K562 (cell line): ENCODE data around the gene TMEM245. TPM values are rescaled to one million over a fixed set of nuclear protein-coding genes. Genes with fewer than 3 reads are reported as not detected.

Experiments
- ATAC-seq: fragments of 200-7000 bp; cut with Tn5 transposase; 3 replicates; pipeline ENCODE4 v1.9.1; 2020; ENCODE audit warnings: moderate library complexity
- BruUV-seq: library from RNA; stranded (reverse); fragments of 400-500 nt; replicated peaks from 2 replicates; lab custom pipeline; 2021; lab: Mats Ljungman, UMichigan
- CTCF ChIA-PET: fragments of 300-600 bp; formaldehyde crosslinking; extraction: SDS; loops from one replicate; lab custom pipeline; 2021; ENCODE audit warnings: low intra/inter-chr PET ratio; lab: Yijun Ruan, JAX
- POLR2A ChIA-PET: fragments of 300-600, 350-650 bp; sonication (Branson Sonifier 250); formaldehyde crosslinking; extraction: SDS; loops from one replicate; lab custom pipeline; 2021; ENCODE audit warnings: antibody characterized with exemption, inconsistent platforms; lab: Yijun Ruan, JAX
- DNase-seq, 4 experiments: peaks; one replicate each; pipeline versions ENCODE4 v3.0.0 to v3.0.0-alpha.2; 2011 to 2018; ENCODE audit warnings: low spot score in 3 of 4, mixed read lengths in 3 of 4; ENCODE audit errors: extremely low read depth in 1 of 4
- FAIRE-seq: peaks from 2 replicates; lab custom pipeline; 2011; peaks lifted over from hg19 to GRCh38; lab: Jason Lieb, UNC
- H2AFZ ChIP-seq: 2 replicates; pipeline ENCODE4 v1.6.0; 2011; ENCODE audit warnings: low read depth, low read length, control low read depth, inconsistent platforms
- H3K27ac ChIP-seq: fragments of 200-600 bp; 3 replicates; pipeline ENCODE4 v1.8.0; 2011; ENCODE audit warnings: low read depth, mild to moderate bottlenecking, control low read depth, inconsistent platforms, low read length, moderate library complexity, mixed read lengths; ENCODE audit errors: extremely low read depth
- H3K27me3 ChIP-seq, 2 experiments: fragments of 300-600 bp in 1 of 2; 2 replicates in 1 of 2; 3 replicates in 1 of 2; pipeline versions ENCODE4 v1.6.0 to v1.8.0; 2011; ENCODE audit warnings: inconsistent platforms in 2 of 2, low read length in 2 of 2, mild to moderate bottlenecking in 1 of 2, mixed read lengths in 1 of 2, moderate library complexity in 1 of 2; ENCODE audit not compliant: control insufficient read depth in 2 of 2, insufficient read depth in 2 of 2
- H3K36me3 ChIP-seq: fragments of 300-600 bp; 3 replicates; pipeline ENCODE4 v1.8.0; 2011; ENCODE audit warnings: mild to moderate bottlenecking, low read length, inconsistent platforms; ENCODE audit not compliant: control insufficient read depth, insufficient read depth
- H3K4me1 ChIP-seq, 2 experiments: fragments of 200-600 bp in 1 of 2; replicated peaks in 1 of 2; 2 replicates in 1 of 2; 3 replicates in 1 of 2; pipeline versions ENCODE4 v1.5.1 to v1.8.0; 2011; ENCODE audit warnings: inconsistent platforms in 2 of 2, low read length in 2 of 2, mild to moderate bottlenecking in 1 of 2, mixed read lengths in 1 of 2, moderate library complexity in 1 of 2; ENCODE audit not compliant: control insufficient read depth in 2 of 2, insufficient read depth in 2 of 2
- H3K4me2 ChIP-seq: 2 replicates; pipeline ENCODE4 v1.6.1; 2011; ENCODE audit warnings: low read length, control low read depth, inconsistent platforms, mixed read lengths; ENCODE audit not compliant: insufficient read depth
- H3K4me3 ChIP-seq: fragments of 200-600 bp; sonication (generic), shearing (Covaris generic); 2 replicates; pipeline ENCODE4 v1.5.1; 2016; ENCODE audit warnings: control low read depth, inconsistent platforms
- H3K79me2 ChIP-seq: fragments of 200-600 bp; 3 replicates; pipeline ENCODE4 v1.8.0; 2011; ENCODE audit warnings: low read length, inconsistent platforms; ENCODE audit not compliant: control insufficient read depth, insufficient read depth
- H3K9ac ChIP-seq, 2 experiments: 2 replicates each; pipeline versions ENCODE4 v1.6.0 to v1.6.1; 2011; ENCODE audit warnings: low read depth in 2 of 2, low read length in 2 of 2, control low read depth in 1 of 2, inconsistent platforms in 1 of 2, mild to moderate bottlenecking in 1 of 2, mixed read lengths in 1 of 2; ENCODE audit not compliant: insufficient read depth in 1 of 2
- H3K9me1 ChIP-seq: one replicate; pipeline ENCODE4 v1.6.0; 2011; ENCODE audit warnings: inconsistent platforms, mild to moderate bottlenecking, low read length, moderate library complexity; ENCODE audit not compliant: control insufficient read depth, insufficient read depth
- H3K9me3 ChIP-seq: replicated peaks from 2 replicates; pipeline ENCODE4 v1.5.1; 2011; ENCODE audit warnings: low read depth, low read length, inconsistent platforms; ENCODE audit not compliant: control insufficient read depth, insufficient read depth
- H4K20me1 ChIP-seq: replicated peaks from 2 replicates; pipeline ENCODE4 v1.6.1; 2011; ENCODE audit warnings: low read length, inconsistent platforms, mixed read lengths; ENCODE audit not compliant: control insufficient read depth, insufficient read depth
- AFF1 ChIP-seq, 2 experiments: fragments of 450-650 bp; IDR thresholded peaks; 2 replicates each; pipeline ENCODE4 v1.6.1; 2018; ENCODE audit warnings: mild to moderate bottlenecking in 2 of 2, low read depth in 1 of 2; ENCODE audit not compliant: partially characterized antibody in 2 of 2
- BMI1 ChIP-seq: fragments of 150-350 bp; IDR thresholded peaks from 2 replicates; pipeline ENCODE4 v1.6.1; 2014; ENCODE audit warnings: low read length
- L3MBTL2 ChIP-seq: fragments of 450-650 bp; IDR thresholded peaks from 2 replicates; pipeline ENCODE4 v1.6.1; 2016; ENCODE audit warnings: mild to moderate bottlenecking, moderate library complexity
- ZFP91 ChIP-seq: sonication (generic); formaldehyde crosslinking; IDR thresholded peaks from 2 replicates; pipeline ENCODE4 v1.8.0; 2022; ENCODE audit warnings: mild to moderate bottlenecking, missing genetic modification reagents
- WGBS: fragments of 100-300 bp; shearing (Covaris generic); methylation state at CpG from one replicate; pipeline ENCODE4 v1.1.6; 2016; ENCODE audit warnings: low coverage, mixed read lengths; ENCODE audit not compliant: insufficient coverage; ENCODE audit errors: missing lambda C conversion rate; 5-methylcytosine and 5-hydroxymethylcytosine counted together
- in situ Hi-C: fragments of 300-500 bp; cut with MboI; formaldehyde crosslinking; loops from 4 replicates; pipeline ENCODE4 v1.15.0; 2018; ENCODE audit warnings: inconsistent platforms, mixed read lengths
- intact Hi-C: fragments of 100-400 bp; cut with micrococcal nuclease; formaldehyde crosslinking; loops from 2 replicates; pipeline ENCODE4 v1.14.2; 2022
- polyA plus RNA-seq, 8 experiments: library from polyadenylated mRNA; depleted of rRNA in 4 of 8; stranded (reverse) in 5 of 8; unstranded in 3 of 8; fragments of >200 nt; fragmentation: Nextera tagmentation in 2 of 8; fragmentation: Illumina TruSeq in 1 of 8; extraction: Ambion mirVana in 2 of 8; extraction: Trizol in 1 of 8; gene quantifications; 2 replicates each; pipeline versions ENCODE4 v1.2.1 to v1.2.3, GENCODE V29; 2011 to 2014; ENCODE audit warnings: inconsistent platforms in 1 of 8, missing spikeins in 1 of 8
- total RNA-seq, 7 experiments: library from RNA; depleted of rRNA in 6 of 7; stranded (reverse); fragments of >200 nt in 6 of 7; fragmentation: Illumina TruSeq in 2 of 7; extraction: Trizol in 2 of 7; gene quantifications; 2 replicates each; pipeline versions ENCODE4 v1.2.1 to v1.2.3, GENCODE V29; 2011 to 2021; ENCODE audit warnings: low replicate concordance in 1 of 7
- TF ChIP-seq, protein P1 (sequence below): sonication (generic); formaldehyde crosslinking; IDR thresholded peaks from 2 replicates; pipeline ENCODE4 v1.8.1; 2023; ENCODE audit warnings: missing genetic modification reagents, mild to moderate bottlenecking, borderline replicate concordance
- TF ChIP-seq, protein P2 (sequence below): fragments of 250-450 bp; sonication (Bioruptor Pico); IDR thresholded peaks from 2 replicates; pipeline ENCODE4 v1.4.0; 2020
- TF ChIP-seq, protein P3 (sequence below): fragments of 250-450 bp; sonication (Bioruptor Pico); IDR thresholded peaks from 2 replicates; pipeline ENCODE4 v1.5.0; 2021; ENCODE audit warnings: mild to moderate bottlenecking, borderline replicate concordance

Gene TMEM245
- total and polyA plus RNA-seq, 9 of the 15 experiments (the other 6 are each of a cell fraction or from before 2014, with no cell fraction given), result 8.5 to 43.2 (median 24.3) TPM

- intact Hi-C loops (no loop called here), in situ Hi-C loops (no loop called here)
- Histone ChIP-seq H3K79me2 (no peaks in the 10 kb centered on the region), H3K9me1 (no peaks in the 10 kb centered on the region), H3K9ac (no peak overlapping the region), H3K4me1 (no peaks in the 10 kb centered on the region), H3K27ac (no peak overlapping the region), H3K4me3 (no peak overlapping the region), H2AFZ (no peak overlapping the region), H3K4me2 (no peak overlapping the region), H3K9me3 (no peaks in the 10 kb centered on the region), H3K27me3 (no peaks in the 10 kb centered on the region), H4K20me1 (no peaks in the 10 kb centered on the region), H3K36me3 (peaks cover 39% of the 10 kb centered on the region)
- DNase-seq (no peak), ATAC-seq (no peak), FAIRE-seq (no peak)
- BruUV-seq, result no TSS peak
- WGBS, result 63% methylated on average over 1 of the region's 1 CpG
- ChIA-PET POLR2A (interaction anchor here (0.6 to 1.6 kb wide), 4 partner anchors 14 to 44 kb away, joined by 3 to 4 read pairs (median 3); partner anchors contain the start of genes ABITRAM and ELP1), CTCF (no interaction called here)
- TF ChIP-seq, protein P1, sequence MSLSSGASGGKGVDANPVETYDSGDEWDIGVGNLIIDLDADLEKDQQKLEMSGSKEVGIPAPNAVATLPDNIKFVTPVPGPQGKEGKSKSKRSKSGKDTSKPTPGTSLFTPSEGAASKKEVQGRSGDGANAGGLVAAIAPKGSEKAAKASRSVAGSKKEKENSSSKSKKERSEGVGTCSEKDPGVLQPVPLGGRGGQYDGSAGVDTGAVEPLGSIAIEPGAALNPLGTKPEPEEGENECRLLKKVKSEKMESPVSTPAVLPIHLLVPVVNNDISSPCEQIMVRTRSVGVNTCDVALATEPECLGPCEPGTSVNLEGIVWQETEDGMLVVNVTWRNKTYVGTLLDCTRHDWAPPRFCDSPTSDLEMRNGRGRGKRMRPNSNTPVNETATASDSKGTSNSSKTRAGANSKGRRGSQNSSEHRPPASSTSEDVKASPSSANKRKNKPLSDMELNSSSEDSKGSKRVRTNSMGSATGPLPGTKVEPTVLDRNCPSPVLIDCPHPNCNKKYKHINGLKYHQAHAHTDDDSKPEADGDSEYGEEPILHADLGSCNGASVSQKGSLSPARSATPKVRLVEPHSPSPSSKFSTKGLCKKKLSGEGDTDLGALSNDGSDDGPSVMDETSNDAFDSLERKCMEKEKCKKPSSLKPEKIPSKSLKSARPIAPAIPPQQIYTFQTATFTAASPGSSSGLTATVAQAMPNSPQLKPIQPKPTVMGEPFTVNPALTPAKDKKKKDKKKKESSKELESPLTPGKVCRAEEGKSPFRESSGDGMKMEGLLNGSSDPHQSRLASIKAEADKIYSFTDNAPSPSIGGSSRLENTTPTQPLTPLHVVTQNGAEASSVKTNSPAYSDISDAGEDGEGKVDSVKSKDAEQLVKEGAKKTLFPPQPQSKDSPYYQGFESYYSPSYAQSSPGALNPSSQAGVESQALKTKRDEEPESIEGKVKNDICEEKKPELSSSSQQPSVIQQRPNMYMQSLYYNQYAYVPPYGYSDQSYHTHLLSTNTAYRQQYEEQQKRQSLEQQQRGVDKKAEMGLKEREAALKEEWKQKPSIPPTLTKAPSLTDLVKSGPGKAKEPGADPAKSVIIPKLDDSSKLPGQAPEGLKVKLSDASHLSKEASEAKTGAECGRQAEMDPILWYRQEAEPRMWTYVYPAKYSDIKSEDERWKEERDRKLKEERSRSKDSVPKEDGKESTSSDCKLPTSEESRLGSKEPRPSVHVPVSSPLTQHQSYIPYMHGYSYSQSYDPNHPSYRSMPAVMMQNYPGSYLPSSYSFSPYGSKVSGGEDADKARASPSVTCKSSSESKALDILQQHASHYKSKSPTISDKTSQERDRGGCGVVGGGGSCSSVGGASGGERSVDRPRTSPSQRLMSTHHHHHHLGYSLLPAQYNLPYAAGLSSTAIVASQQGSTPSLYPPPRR, result no peak
- TF ChIP-seq BMI1 (no peak), L3MBTL2 (no peak), AFF1 (IDR thresholded peaks at IDR 0.05; ENCODE audit: low read depth in 1 of 2, partially characterized antibody in 2 of 2) (no peak), ZFP91 (no peak)
- TF ChIP-seq, protein P2, sequence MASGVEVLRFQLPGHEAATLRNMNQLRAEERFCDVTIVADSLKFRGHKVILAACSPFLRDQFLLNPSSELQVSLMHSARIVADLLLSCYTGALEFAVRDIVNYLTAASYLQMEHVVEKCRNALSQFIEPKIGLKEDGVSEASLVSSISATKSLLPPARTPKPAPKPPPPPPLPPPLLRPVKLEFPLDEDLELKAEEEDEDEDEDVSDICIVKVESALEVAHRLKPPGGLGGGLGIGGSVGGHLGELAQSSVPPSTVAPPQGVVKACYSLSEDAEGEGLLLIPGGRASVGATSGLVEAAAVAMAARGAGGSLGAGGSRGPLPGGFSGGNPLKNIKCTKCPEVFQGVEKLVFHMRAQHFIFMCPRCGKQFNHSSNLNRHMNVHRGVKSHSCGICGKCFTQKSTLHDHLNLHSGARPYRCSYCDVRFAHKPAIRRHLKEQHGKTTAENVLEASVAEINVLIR (CRISPR knock-in tag), result no peak
- TF ChIP-seq, protein P3, sequence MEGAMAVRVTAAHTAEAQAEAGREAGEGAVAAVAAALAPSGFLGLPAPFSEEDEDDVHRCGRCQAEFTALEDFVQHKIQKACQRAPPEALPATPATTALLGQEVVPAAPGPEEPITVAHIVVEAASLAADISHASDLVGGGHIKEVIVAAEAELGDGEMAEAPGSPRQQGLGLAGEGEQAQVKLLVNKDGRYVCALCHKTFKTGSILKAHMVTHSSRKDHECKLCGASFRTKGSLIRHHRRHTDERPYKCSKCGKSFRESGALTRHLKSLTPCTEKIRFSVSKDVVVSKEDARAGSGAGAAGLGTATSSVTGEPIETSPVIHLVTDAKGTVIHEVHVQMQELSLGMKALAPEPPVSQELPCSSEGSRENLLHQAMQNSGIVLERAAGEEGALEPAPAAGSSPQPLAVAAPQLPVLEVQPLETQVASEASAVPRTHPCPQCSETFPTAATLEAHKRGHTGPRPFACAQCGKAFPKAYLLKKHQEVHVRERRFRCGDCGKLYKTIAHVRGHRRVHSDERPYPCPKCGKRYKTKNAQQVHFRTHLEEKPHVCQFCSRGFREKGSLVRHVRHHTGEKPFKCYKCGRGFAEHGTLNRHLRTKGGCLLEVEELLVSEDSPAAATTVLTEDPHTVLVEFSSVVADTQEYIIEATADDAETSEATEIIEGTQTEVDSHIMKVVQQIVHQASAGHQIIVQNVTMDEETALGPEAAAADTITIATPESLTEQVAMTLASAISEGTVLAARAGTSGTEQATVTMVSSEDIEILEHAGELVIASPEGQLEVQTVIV (CRISPR knock-in tag), result no peak
Measured at GRCh38 chr9:108978205-108978604, 141.5 kb downstream of the TMEM245 start.
